ENCODE measurements around the gene ST6GALNAC3.

GRCh38 chr1:76257823-76258222 is 183.3 kb downstream of the ST6GALNAC3 start:
- TF ChIP-seq, protein P1, sequence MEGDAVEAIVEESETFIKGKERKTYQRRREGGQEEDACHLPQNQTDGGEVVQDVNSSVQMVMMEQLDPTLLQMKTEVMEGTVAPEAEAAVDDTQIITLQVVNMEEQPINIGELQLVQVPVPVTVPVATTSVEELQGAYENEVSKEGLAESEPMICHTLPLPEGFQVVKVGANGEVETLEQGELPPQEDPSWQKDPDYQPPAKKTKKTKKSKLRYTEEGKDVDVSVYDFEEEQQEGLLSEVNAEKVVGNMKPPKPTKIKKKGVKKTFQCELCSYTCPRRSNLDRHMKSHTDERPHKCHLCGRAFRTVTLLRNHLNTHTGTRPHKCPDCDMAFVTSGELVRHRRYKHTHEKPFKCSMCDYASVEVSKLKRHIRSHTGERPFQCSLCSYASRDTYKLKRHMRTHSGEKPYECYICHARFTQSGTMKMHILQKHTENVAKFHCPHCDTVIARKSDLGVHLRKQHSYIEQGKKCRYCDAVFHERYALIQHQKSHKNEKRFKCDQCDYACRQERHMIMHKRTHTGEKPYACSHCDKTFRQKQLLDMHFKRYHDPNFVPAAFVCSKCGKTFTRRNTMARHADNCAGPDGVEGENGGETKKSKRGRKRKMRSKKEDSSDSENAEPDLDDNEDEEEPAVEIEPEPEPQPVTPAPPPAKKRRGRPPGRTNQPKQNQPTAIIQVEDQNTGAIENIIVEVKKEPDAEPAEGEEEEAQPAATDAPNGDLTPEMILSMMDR (IDR thresholded peaks at IDR 0.05; ENCODE audit: low read depth, low read length) = no peak
- no peak for TF ChIP-seq EZH2phosphoT487 (IDR thresholded peaks at IDR 0.05; ENCODE audit: low read depth)
